Stimulated activated CD4-positive, alpha-beta T cell treated with anti-CD3 and anti-CD28 coated beads, TNF-alpha, amount 100 ng/mL, for 48 hours (primary cell): ENCODE measurements around the gene RAD54L.
"Not testable (repeated sequence)": the region's sequence is repeated elsewhere in the genome, so short reads cannot be mapped to it uniquely, and the experiment has no call there.

Source experiments
- DNase-seq, 3 donors: peaks; one replicate each; pipeline ENCODE4 v3.0.0-alpha.2; 2020; ENCODE audit warnings: low read depth in 3 of 3

Gene RAD54L

DNA sequence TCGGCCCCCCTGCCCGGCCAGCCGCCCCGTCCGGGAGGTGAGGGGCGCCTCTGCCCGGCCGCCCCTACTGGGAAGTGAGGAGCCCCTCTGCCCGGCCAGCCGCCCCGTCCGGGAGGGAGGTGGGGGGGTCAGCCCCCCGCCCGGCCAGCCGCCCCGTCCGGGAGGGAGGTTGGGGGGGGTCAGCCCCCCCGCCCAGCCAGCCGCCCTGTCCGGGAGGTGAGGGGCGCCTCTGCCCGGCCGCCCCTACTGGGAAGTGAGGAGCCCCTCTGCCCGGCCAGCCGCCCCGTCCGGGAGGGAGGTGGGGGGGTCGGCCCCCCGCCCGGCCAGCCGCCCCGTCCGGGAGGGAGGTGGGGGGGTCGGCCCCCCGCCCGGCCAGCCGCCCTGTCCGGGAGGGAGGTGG lies 5.8 kb upstream of the RAD54L start:
- not testable (repeated sequence) for DNase-seq

DNA sequence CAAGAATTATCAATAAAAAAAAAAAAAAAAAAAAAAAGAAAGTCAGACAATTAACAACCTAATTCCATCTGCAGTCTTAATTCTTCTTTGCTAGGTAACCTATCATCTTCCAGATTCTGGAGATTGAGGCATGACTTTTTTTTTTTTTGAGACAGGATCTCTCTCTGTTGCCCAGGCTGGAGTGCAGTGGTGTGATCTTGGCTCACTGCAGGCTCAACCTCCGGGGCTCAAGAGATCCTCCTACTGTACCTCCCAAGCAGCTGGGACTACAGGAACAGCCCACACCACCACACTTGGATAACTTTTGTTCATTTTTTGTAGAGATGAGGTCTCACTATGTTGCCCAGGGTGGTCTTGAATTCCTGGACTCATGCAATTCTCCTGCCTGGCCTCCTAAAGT lies 4.6 kb upstream of the RAD54L start:
- no peak for DNase-seq

DNA sequence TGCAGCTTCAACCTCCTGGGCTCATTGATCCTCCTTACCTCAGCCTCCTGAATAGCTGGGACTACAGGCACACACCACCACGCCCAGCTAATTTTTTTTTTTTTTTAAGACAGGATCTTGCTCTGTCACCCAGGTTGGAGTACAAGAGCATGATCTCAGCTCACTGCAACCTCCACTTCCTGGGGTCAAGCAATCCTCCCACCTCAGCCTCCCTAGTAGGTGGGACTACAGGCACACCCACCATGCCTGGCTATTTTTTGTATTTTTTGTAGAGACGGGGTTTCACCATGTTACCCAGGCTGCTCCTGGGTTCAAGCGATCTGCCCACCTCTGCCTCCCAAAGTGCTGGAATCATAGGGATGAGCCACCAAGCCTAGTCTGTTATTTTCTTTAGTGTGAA lies 3.7 kb upstream of the RAD54L start:
- not testable (repeated sequence) for DNase-seq

DNA sequence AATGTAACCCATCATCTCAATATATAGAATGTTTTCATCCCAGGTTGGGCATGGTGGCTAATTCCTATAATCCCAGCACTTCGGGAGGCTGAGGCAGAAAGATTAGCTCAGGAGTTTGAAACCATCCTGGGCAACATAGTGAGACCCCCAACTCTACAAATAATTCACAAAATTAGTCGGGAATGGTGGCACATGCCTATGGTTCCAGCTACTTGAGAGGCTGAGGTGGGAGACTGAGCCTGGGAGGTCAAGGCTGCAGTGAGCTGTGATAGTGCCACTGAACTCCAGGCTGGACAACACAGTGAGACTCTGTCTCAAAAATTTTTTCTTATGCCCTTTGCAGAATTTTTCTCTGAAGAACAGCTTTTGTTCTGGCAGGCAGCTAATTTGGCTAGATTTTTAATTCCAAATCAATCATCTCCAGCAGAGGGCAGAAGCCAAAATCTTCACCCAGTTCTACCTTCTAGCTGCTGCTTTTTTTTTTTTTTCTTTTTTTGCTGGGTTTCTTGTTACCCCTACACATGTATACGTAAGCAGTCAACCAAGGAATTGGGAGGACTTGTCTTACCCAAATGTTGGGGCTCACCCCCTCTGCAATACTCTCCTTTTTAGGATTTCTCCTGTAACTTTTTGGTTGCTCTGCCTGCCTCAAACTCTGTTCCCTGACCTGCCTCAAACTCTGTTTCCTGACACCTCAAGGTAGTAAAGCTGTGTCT lies 2.7 kb upstream of the RAD54L start:
- DNase-seq, result no peak

GRCh38 chr1:46246136-46246535 lies 1.4 kb upstream of the RAD54L start:
- not testable (repeated sequence) for DNase-seq

DNA sequence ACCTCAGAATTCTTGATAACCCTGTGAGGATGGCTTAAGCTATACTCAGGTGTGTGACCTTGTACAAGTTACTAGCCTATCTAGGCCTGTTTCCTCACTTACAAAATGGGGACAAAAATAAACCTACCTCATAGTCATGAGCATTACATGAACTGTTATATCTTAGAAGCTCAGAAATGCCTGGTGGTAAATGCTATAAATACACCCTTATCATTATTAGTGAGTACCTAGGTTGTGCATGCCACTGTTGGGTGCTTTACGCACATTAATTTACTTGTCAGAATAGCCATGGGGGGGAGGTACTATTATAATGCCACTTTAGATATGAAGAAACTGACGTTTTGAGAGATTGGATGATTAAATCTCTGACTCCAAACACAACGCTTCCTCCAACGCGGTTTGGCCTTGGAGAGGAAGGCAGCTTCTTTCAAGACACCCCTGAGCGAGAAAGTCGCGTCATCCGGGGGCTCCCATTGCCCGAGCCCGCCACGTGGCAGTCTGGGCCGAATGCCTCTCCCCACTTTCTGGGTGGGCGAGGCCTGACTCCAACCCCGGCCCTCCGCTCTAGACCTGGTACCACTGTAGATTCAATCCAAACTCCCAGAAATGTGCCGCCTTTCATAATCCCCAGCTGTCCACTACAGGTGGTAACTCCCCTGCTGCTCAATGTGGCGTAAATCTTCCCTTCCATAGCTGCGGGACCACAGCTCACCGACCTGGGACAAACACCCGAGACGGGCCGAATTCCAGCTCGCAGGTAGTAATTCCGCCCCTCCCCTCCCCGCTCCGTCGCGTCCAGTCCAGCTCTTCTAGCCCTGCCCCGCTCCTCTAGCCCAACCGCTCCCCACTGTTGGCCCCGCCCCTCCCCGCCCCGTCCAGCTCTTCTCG lies 771 bp upstream of the RAD54L start:
- peak; percentile 32 to 64 (median 44) for DNase-seq

DNA sequence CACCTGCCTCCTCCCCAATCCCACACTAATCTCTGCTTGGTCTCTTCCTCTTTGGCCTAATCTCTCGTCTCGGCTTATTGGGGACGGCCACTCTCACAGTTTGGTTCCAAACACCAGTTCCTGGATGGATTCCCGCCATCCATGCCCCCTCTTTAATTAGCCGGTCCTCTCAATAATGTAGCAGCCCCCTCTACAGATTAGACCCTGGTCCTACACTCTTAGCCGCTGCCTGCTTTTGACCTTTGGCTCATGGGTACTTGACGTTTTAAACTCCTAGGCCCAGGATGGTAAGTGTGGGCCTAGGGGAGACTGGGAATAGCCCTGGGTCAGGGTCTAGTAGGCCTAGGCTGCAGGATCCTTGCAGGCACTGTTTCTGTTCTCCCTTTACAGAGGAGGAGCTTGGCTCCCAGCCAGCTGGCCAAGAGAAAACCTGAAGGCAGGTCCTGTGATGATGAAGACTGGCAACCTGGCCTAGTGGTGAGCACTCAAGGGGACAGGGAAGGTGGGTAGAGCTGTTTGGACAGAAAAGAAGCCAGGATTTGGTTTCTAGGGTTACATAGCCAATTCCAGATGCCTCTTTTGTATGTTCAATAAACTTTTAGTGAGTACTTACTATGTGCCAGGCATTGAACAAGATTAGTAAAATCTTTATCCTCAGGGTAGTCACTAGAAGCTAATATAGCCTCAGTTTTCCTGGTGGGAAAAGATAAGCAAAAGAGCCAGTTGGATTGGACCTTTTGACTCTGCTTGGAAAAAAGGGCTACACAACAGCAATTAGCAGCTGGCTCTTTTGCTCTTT lies 758 bp downstream of the RAD54L start:
- peak; percentile 14 to 34 (median 24) for DNase-seq

DNA sequence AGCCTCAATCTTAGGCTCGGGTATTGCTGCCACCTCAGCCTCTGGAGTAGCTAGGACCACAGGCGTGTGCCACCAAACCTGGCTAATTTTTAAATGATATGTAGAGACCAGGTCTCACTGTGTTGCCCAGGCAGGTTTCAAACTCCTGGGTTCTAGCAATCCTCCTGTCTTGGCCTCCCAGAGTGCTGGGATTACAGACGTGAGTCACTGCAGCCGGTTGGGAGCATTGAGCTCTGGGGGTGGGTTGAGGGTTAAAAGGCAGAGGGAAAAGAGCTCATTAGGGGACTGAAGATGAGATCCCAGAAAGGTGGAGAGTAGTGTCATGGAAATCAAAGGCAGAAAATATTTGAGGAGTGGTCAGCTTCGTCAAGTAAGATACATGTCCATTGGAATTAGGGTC lies 7.1 kb downstream of the RAD54L start:
- no peak for DNase-seq

DNA sequence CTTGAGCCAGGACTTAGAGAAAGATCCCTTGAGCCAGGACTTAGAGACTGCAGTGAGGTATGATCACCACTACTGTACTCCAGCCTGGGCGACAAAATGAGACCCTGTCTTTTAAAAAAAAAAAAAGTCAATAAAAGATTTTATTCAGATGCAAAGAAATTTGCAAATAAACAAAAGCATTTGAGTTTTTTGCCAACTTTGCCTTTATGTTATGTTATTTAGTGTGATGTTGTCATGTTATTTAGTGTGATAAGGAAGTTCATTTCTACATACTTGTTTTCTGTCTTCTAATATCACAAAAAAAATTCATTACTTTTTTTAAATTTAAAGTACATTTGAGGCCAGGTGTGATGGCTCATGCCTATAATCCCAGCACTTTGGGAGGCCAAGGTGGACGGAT lies 9.0 kb downstream of the RAD54L start:
- no peak for DNase-seq

GRCh38 chr1:46262508-46262907 lies 14.9 kb downstream of the RAD54L start:
- no peak for DNase-seq

DNA sequence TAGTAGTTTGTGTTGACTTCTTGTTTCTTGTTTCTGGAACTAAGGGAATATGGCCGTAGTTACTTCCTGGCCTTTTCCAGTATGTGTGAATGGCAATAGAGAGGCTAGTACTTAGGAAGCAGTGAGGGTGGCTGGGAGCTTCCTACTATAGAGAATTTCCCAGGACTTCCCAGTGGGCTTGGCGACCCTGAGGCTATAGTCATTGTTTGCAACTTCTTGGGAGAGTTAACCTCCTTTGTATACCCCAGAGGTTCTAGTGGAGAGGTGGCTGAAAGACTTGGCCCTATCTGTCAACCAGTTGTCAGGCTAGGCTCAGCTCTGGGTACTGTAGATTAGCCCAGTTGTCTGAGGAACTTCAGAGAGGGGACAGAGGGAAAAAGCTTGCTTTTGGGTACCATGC lies 15.6 kb downstream of the RAD54L start:
- no peak for DNase-seq

GRCh38 chr1:46268578-46268977 lies 21.0 kb downstream of the RAD54L start:
- DNase-seq, result no peak

DNA sequence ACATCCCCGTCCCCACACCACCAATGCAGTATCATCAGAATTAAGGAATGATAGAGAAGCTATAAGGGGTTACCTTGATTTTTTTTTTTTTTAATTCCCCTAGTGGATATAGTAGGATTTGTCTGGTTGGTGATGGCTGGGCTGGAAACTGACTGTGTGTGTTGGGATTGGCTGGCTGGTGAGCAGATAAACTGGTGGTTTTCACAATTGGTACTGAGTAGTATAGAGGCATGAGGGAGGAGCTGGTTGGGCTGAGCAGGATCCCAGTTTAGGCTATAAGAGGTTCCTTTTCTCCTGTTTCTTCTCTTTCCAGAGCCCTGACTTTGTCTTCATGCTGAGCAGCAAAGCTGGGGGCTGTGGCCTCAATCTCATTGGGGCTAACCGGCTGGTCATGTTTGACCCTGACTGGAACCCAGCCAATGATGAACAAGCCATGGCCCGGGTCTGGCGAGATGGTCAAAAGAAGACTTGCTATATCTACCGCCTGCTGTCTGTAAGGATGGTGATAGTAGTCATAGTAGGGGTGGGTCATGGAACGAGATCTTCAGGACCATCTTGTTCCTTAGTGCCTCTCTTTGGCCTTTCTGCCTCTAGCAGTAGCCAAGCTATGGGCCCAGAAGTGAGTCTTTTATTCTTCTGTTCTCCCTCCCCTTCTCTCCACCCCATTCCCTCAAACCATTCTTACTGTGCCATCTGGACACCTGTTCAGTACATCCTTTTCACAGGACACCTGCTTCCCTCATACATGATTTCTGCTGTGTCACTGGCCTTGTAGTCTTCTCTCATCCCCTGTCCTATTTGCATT lies 26.9 kb downstream of the RAD54L start:
- DNase-seq, result no peak

DNA sequence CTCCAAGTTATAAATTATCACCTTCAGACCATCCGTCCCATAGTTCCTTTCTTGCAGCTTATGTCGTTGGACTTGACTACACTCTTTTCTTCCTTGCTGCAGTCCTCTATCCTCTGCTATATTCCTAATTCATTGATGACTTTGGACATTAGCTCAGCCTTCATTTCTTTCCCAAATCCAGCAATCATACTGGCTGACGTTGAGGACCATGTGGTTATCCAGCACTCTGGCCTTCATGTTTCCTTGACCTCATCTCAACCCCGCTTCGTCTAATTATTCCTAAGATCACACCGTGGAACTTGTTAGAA lies 27.4 kb downstream of the RAD54L start:
- no peak for DNase-seq

GRCh38 chr1:46277658-46278373 lies 30.3 kb downstream of the RAD54L start:
- no peak for DNase-seq

- DNase-seq, result no peak
Observed at GRCh38 chr1:46278807-46279206, 31.2 kb downstream of the RAD54L start.

DNA sequence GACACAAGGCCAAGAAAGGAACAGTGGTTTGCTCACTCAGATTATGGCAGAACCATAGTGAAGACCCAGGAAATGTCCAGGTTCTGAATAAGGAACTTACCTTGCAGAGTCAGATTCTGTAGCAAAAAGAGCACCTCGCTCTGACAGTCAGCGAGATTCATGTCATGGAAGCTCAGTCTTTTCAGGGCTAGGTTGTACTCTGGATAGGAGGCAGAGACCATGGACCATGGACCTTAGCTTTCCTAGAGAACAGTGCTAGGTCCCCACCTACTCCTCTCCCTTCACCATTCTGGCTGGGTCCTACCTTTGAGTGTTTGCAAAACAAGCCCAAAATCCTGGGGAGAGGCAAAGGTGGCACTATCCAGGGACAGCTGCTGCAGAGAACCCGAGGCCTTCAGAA lies 32.5 kb downstream of the RAD54L start:
- DNase-seq, result no peak

GRCh38 chr1:46281021-46281420 lies 33.5 kb downstream of the RAD54L start:
- no peak for DNase-seq

GRCh38 chr1:46284058-46284457 lies 36.5 kb downstream of the RAD54L start:
- DNase-seq, result no peak

GRCh38 chr1:46284597-46285564 lies 37.3 kb downstream of the RAD54L start:
- DNase-seq, result no peak
